Neural crest cell (in vitro differentiated cells): Measurements from ENCODE around the gene UBE2I. TPM values are rescaled to one million over a fixed set of nuclear protein-coding genes. Genes with fewer than 3 reads are reported as not detected.
A peak's percentile ranks its signal among the peaks of the same experiment; 100 is the strongest.

ENCODE experiments used
- DNase-seq: peaks from one replicate; pipeline ENCODE4 v3.0.0; 2021; ENCODE audit warnings: low read depth, mixed read lengths, low spot score
- H3K27ac Mint-ChIP-seq: one replicate; pipeline ENCODE4 v1.8.0; 2021; ENCODE audit warnings: mild to moderate bottlenecking, mixed read lengths; ENCODE audit not compliant: unreplicated experiment
- H3K27me3 Mint-ChIP-seq: 2 replicates; pipeline ENCODE4 v1.8.0; 2021; ENCODE audit warnings: low read depth, mild to moderate bottlenecking, mixed read lengths
- H3K36me3 Mint-ChIP-seq: 2 replicates; pipeline ENCODE4 v1.8.0; 2021; ENCODE audit warnings: low read depth, mild to moderate bottlenecking, mixed read lengths
- H3K4me1 Mint-ChIP-seq: 2 replicates; pipeline ENCODE4 v1.8.0; 2021; ENCODE audit warnings: mixed read lengths
- H3K4me3 Mint-ChIP-seq: one replicate; pipeline ENCODE4 v1.8.0; 2021; ENCODE audit warnings: mild to moderate bottlenecking, mixed read lengths
- H3K9me3 Mint-ChIP-seq: 2 replicates; pipeline ENCODE4 v1.8.0; 2021; ENCODE audit warnings: mixed read lengths
- long read RNA-seq: library from polyadenylated mRNA; unstranded; transcript quantifications from one replicate; pipeline ENCODE4 v2.0.0, GENCODE V29; 2020
- total RNA-seq: library from RNA; stranded (reverse); gene quantifications from 2 replicates; pipeline ENCODE4 v1.2.1, GENCODE V29; 2021
- TF ChIP-seq, protein P1 (sequence below): fragments of 200-600 bp; sonication (generic); conservative IDR thresholded peaks from 2 replicates; pipeline ENCODE4 v1.5.0; 2021; ENCODE audit warnings: antibody characterized with exemption, mild to moderate bottlenecking

UBE2I gene
- 301 and 311 TPM in 2 replicates for total RNA-seq
- long read RNA-seq, transcript UBE2I-202 (7 exons, 3,253 nt) = minor isoform, 6 of 369 reads
- long read RNA-seq, transcript UBE2I-201 (7 exons, 2,832 nt) = minor isoform, 6 of 369 reads
- long read RNA-seq, transcript UBE2I-204 (8 exons, 3,109 nt) = minor isoform, 6 of 369 reads
- long read RNA-seq, transcript UBE2I-203 (7 exons, 2,976 nt) = major isoform, 333 of 369 reads
- long read RNA-seq, partial matches to known transcripts = 4 of 369 reads
- long read RNA-seq, other reads (novel, unspliced or antisense) = 7 of 369 reads

DNA sequence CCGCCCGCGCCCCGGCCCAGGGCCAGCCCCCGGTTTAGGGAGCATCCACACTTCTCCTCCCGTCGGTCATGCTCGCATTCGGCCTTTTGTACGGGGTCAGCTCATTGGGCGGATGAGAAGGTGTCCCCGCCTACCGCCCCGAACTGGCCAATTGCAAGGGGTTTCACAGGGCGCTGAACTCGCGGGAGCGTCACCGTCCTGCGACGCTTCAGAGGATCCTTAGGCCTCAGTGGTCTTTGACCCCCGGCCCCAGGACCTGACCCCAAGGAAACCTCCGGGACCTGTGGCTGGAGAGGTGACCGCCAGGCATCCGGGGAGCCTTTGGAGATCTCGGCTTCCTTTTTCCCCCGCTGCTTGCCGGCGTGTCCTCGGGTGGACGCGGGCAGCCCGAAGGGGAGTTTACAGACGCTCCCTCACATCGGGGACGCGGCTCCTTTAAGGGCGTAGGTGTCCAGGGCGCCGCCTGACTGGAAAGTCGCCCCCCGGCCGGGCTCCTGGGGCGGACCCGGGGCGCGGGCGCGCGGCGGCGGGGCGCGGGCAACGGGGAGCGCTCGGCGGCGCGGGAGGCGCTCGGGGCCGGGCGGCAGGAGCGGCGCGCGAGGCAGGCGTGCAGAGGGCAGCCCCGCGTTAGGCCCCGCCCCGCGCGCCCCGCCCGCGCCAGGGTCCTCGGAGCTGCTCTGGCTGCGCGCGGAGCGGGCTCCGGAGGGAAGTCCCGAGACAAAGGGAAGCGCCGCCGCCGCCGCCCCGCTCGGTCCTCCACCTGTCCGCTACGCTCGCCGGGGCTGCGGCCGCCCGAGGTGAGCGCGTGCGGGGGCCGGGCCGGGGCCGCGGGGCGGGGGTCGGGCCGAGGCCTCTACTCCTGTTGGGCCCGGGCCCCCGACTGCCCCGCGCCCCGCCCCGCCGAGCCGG is at the start of gene UBE2I:
Gene UBE2I (plus strand): TSS at position 660 of the 909 bp plus-strand sequence. CDS start 4,395 bp downstream, outside the sequence.
- Mint-ChIP-seq H3K4me1 (peaks cover 14% of the 10 kb centered on the region), H3K27me3 (peaks cover 9% of the 10 kb centered on the region), H3K4me3 (peak within 1 kb of the TSS; percentile 98), H3K36me3 (peaks cover 5% of the 10 kb centered on the region), H3K9me3 (no peaks in the 10 kb centered on the region), H3K27ac (peak within 1 kb of the TSS; percentile 100)
- DNase-seq = peak; percentile 99
- TF ChIP-seq, protein P1, sequence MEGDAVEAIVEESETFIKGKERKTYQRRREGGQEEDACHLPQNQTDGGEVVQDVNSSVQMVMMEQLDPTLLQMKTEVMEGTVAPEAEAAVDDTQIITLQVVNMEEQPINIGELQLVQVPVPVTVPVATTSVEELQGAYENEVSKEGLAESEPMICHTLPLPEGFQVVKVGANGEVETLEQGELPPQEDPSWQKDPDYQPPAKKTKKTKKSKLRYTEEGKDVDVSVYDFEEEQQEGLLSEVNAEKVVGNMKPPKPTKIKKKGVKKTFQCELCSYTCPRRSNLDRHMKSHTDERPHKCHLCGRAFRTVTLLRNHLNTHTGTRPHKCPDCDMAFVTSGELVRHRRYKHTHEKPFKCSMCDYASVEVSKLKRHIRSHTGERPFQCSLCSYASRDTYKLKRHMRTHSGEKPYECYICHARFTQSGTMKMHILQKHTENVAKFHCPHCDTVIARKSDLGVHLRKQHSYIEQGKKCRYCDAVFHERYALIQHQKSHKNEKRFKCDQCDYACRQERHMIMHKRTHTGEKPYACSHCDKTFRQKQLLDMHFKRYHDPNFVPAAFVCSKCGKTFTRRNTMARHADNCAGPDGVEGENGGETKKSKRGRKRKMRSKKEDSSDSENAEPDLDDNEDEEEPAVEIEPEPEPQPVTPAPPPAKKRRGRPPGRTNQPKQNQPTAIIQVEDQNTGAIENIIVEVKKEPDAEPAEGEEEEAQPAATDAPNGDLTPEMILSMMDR = no peak

DNA sequence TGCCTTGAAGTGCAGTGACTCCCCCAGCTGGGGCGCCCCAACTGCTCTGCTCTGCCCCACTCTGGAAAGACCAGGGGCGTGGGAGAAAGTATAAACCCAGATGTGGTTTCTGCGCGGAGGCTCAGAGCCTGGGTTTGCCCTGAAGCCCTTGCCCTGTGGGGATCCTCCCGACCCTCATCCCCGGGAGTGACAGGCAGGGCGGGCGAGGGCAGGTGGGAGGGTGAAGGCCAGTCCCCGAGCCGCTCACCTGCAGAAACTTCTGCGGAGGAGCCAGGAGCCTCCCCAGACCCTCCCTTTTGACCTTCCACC is 49.7 kb upstream of the UBE2I start:
- TF ChIP-seq, protein P1 = no peak
- Mint-ChIP-seq H3K36me3 (no peaks in the 10 kb centered on the region), H3K4me3 (no peak overlapping the region), H3K27me3 (peaks cover 14% of the 10 kb centered on the region), H3K9me3 (peaks cover 3% of the 10 kb centered on the region), H3K27ac (no peak overlapping the region), H3K4me1 (no peaks in the 10 kb centered on the region)
- DNase-seq = no peak

DNA sequence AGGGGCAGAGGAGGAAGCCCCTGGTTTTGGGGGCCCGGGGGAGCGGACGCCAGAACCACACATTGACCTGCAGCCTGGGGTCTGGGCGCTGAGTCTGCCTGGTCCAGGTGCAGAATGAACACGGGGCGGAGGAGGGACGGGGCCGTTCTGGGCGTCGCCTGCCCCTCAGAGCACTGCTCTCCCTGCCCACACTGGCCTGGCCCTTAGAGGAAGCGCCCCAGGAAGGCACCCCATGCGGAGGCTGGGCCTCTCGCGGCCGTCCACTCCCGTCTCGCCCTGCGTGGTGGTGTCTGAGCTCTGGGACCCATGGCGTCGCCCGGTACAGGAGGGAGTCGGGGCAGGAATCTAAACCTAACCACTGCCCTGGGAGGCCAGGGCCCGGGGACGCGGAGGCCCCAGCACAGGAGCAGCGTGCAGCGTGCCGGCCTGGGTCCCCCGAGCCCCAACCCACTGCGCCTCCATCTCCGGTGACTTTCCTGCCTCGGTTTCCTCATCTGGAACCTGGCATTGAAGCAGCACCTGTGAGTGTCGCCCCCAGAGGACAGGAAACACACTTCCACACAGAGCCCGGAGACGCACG is 49.2 kb upstream of the UBE2I start:
- Mint-ChIP-seq H3K9me3 (peaks cover 3% of the 10 kb centered on the region), H3K27ac (no peak overlapping the region), H3K4me3 (no peak overlapping the region), H3K4me1 (no peaks in the 10 kb centered on the region), H3K27me3 (peaks cover 14% of the 10 kb centered on the region), H3K36me3 (no peaks in the 10 kb centered on the region)
- TF ChIP-seq, protein P1 = no peak
- DNase-seq = no peak

DNA sequence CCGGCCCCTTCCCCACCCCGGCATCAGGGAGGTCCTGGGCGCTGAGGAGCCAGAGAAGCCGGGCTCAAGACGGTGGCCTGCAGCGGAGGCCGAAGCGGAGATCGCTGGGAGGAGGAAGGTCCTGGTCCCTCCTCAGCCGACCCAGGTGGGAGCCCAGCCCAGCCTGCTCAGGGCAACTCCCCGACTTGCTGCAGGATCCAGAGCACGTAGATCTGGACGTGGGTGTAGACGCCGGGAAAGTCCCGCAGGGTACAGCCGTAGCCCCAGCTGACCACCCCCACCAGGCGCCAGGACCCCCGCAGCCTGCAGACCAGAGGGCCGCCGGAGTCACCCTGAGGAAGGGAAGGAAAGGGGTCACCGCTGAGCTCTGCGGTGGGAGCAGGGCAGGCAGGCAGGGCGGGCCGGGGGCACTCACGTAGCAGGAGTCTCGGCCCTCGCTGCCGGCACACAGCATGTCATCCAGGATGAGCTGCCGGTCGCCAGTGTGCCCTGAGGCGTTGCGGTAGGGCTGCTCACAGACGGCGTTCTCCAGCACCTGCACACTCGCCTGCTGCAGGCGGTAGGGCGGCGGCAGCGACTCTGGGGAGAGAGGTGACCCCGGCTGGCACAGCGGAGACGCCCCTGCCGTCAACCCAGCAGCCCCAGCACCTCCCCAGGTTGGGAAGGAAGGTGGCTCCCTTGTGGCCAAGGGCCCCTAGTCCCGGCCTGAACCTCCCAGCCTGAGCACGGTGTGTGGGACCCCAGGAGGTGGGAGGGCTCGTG is 48.1 kb upstream of the UBE2I start:
- no peak overlapping the region for H3K27ac Mint-ChIP-seq

More for the DNA sequence above, 48.1 kb upstream of the UBE2I start:
- DNase-seq = no peak
- no peaks in the 10 kb centered on the region for H3K4me1 Mint-ChIP-seq
- H3K4me3 Mint-ChIP-seq = no peak overlapping the region
- H3K27me3 Mint-ChIP-seq = peaks cover 14% of the 10 kb centered on the region
- H3K9me3 Mint-ChIP-seq = peaks cover 3% of the 10 kb centered on the region
- TF ChIP-seq, protein P1 = no peak
- H3K36me3 Mint-ChIP-seq = no peaks in the 10 kb centered on the region
